ENCODE measurements around the gene SRD5A3.

The SRD5A3 gene

GRCh38 chr4:55386073-55386472 is 40.0 kb downstream of the SRD5A3 start:
- H3K27me3 ChIP-seq (ENCODE audit: control insufficient read depth in 5 of 5, insufficient read depth in 4 of 5, low read length in 5 of 5) = no peaks in the 10 kb centered on the region
- H3K4me1 ChIP-seq (ENCODE audit: control insufficient read depth in 5 of 5, insufficient read depth in 5 of 5, low read length in 5 of 5) = no peaks in the 10 kb centered on the region
- no peak overlapping the region for H3K4me3 ChIP-seq (ENCODE audit: low read depth in 1 of 5, low read length in 5 of 5)
- H3K36me3 ChIP-seq (ENCODE audit: control insufficient read depth in 5 of 5, insufficient read depth in 5 of 5, low read length in 5 of 5) = no peaks in the 10 kb centered on the region
- H3K9ac ChIP-seq (ENCODE audit: low read length in 5 of 5) = no peak overlapping the region
- no peaks in the 10 kb centered on the region for H3K9me3 ChIP-seq (ENCODE audit: control insufficient read depth in 5 of 5, low read length in 5 of 5)
- H3K27ac ChIP-seq (ENCODE audit: low read depth, low read length) = no peak overlapping the region

- Histone ChIP-seq H3K4me3 (ENCODE audit: low read depth in 1 of 5, low read length in 5 of 5) (no peak overlapping the region), H3K27ac (ENCODE audit: low read depth, low read length) (no peak overlapping the region), H3K27me3 (ENCODE audit: control insufficient read depth in 5 of 5, insufficient read depth in 4 of 5, low read length in 5 of 5) (no peaks in the 10 kb centered on the region), H3K9me3 (ENCODE audit: control insufficient read depth in 5 of 5, low read length in 5 of 5) (no peaks in the 10 kb centered on the region), H3K36me3 (ENCODE audit: control insufficient read depth in 5 of 5, insufficient read depth in 5 of 5, low read length in 5 of 5) (no peaks in the 10 kb centered on the region), H3K4me1 (ENCODE audit: control insufficient read depth in 5 of 5, insufficient read depth in 5 of 5, low read length in 5 of 5) (no peaks in the 10 kb centered on the region), H3K9ac (ENCODE audit: low read length in 5 of 5) (no peak overlapping the region)
Measured at GRCh38 chr4:55386840-55387239, 40.8 kb downstream of the SRD5A3 start.

GRCh38 chr4:55393461-55394320 is 47.6 kb downstream of the SRD5A3 start:
- H3K4me1 ChIP-seq (ENCODE audit: control insufficient read depth in 5 of 5, insufficient read depth in 5 of 5, low read length in 5 of 5) = peaks cover 2 to 24% (median 21%) of the 10 kb centered on the region in 5 donors
- H3K9me3 ChIP-seq (ENCODE audit: control insufficient read depth in 5 of 5, low read length in 5 of 5) = no peaks in the 10 kb centered on the region
- H3K4me3 ChIP-seq (ENCODE audit: low read depth in 1 of 5, low read length in 5 of 5) = no peak overlapping the region
- no peaks in the 10 kb centered on the region for H3K36me3 ChIP-seq (ENCODE audit: control insufficient read depth in 5 of 5, insufficient read depth in 5 of 5, low read length in 5 of 5)
- H3K27me3 ChIP-seq (ENCODE audit: control insufficient read depth in 5 of 5, insufficient read depth in 4 of 5, low read length in 5 of 5) = no peaks in the 10 kb centered on the region
- no peak overlapping the region for H3K9ac ChIP-seq (ENCODE audit: low read length in 5 of 5)
- no peak overlapping the region for H3K27ac ChIP-seq (ENCODE audit: low read depth, low read length)

- no peaks in the 10 kb centered on the region for H3K9me3 ChIP-seq (ENCODE audit: control insufficient read depth in 5 of 5, low read length in 5 of 5)
- H3K36me3 ChIP-seq (ENCODE audit: control insufficient read depth in 5 of 5, insufficient read depth in 5 of 5, low read length in 5 of 5) = no peaks in the 10 kb centered on the region
- peak overlapping the region; percentile 62 to 93 (median 81) for H3K4me3 ChIP-seq (ENCODE audit: low read depth in 1 of 5, low read length in 5 of 5)
- H3K27me3 ChIP-seq (ENCODE audit: control insufficient read depth in 5 of 5, insufficient read depth in 4 of 5, low read length in 5 of 5) = no peaks in the 10 kb centered on the region
- peak overlapping the region in 4 of 5 donors; percentile 80 to 98 (median 95) for H3K9ac ChIP-seq (ENCODE audit: low read length in 5 of 5)
- peak overlapping the region; percentile 95 for H3K27ac ChIP-seq (ENCODE audit: low read depth, low read length)
- peaks cover 2 to 33% (median 29%) of the 10 kb centered on the region in 5 donors for H3K4me1 ChIP-seq (ENCODE audit: control insufficient read depth in 5 of 5, insufficient read depth in 5 of 5, low read length in 5 of 5)
Measured at GRCh38 chr4:55395218-55395528, 49.1 kb downstream of the SRD5A3 start.

GRCh38 chr4:55395529-55396307 is 49.7 kb downstream of the SRD5A3 start, which contains the start of gene TMEM165:
TMEM165 (plus strand) TSS chr4:55395957; CDS start chr4:55396190, 233 bp downstream.
- Histone ChIP-seq H3K9me3 (ENCODE audit: control insufficient read depth in 5 of 5, low read length in 5 of 5) (no peaks in the 10 kb centered on the region), H3K4me3 (ENCODE audit: low read depth in 1 of 5, low read length in 5 of 5) (peak within 1 kb of the TSS; percentile 78 to 93 (median 84)), H3K27me3 (ENCODE audit: control insufficient read depth in 5 of 5, insufficient read depth in 4 of 5, low read length in 5 of 5) (no peaks in the 10 kb centered on the region), H3K27ac (ENCODE audit: low read depth, low read length) (peak within 1 kb of the TSS; percentile 95), H3K4me1 (ENCODE audit: control insufficient read depth in 5 of 5, insufficient read depth in 5 of 5, low read length in 5 of 5) (peaks cover 2 to 33% (median 30%) of the 10 kb centered on the region in 5 donors), H3K36me3 (ENCODE audit: control insufficient read depth in 5 of 5, insufficient read depth in 5 of 5, low read length in 5 of 5) (peaks cover 0 to under 1% (median under 1%) of the 10 kb centered on the region in 5 donors), H3K9ac (ENCODE audit: low read length in 5 of 5) (peak within 1 kb of the TSS; percentile 20 to 98 (median 93))

- H3K4me1 ChIP-seq (ENCODE audit: control insufficient read depth in 5 of 5, insufficient read depth in 5 of 5, low read length in 5 of 5) = peaks cover 2 to 39% (median 32%) of the 10 kb centered on the region in 5 donors
- H3K36me3 ChIP-seq (ENCODE audit: control insufficient read depth in 5 of 5, insufficient read depth in 5 of 5, low read length in 5 of 5) = peaks cover 0 to 5% (median 3%) of the 10 kb centered on the region in 5 donors
- peak overlapping the region; percentile 20 to 98 (median 93) for H3K9ac ChIP-seq (ENCODE audit: low read length in 5 of 5)
- peak overlapping the region; percentile 78 to 93 (median 84) for H3K4me3 ChIP-seq (ENCODE audit: low read depth in 1 of 5, low read length in 5 of 5)
- no peaks in the 10 kb centered on the region for H3K9me3 ChIP-seq (ENCODE audit: control insufficient read depth in 5 of 5, low read length in 5 of 5)
- H3K27me3 ChIP-seq (ENCODE audit: control insufficient read depth in 5 of 5, insufficient read depth in 4 of 5, low read length in 5 of 5) = no peaks in the 10 kb centered on the region
- peak overlapping the region; percentile 95 for H3K27ac ChIP-seq (ENCODE audit: low read depth, low read length)
Measured at GRCh38 chr4:55396308-55397125, 50.5 kb downstream of the SRD5A3 start.

GRCh38 chr4:55397126-55397436 is 51.0 kb downstream of the SRD5A3 start:
- H3K4me1 ChIP-seq (ENCODE audit: control insufficient read depth in 5 of 5, insufficient read depth in 5 of 5, low read length in 5 of 5) = peaks cover 2 to 39% (median 32%) of the 10 kb centered on the region in 5 donors
- H3K27ac ChIP-seq (ENCODE audit: low read depth, low read length) = peak overlapping the region; percentile 95
- peak overlapping the region; percentile 20 to 98 (median 93) for H3K9ac ChIP-seq (ENCODE audit: low read length in 5 of 5)

GRCh38 chr4:55397520-55398321 is 51.7 kb downstream of the SRD5A3 start:
- H3K4me3 ChIP-seq (ENCODE audit: low read depth in 1 of 5, low read length in 5 of 5) = peak overlapping the region; percentile 78 to 93 (median 84)
- H3K36me3 ChIP-seq (ENCODE audit: control insufficient read depth in 5 of 5, insufficient read depth in 5 of 5, low read length in 5 of 5) = peaks cover 0 to 5% (median 3%) of the 10 kb centered on the region in 5 donors
- no peaks in the 10 kb centered on the region for H3K9me3 ChIP-seq (ENCODE audit: control insufficient read depth in 5 of 5, low read length in 5 of 5)
- H3K4me1 ChIP-seq (ENCODE audit: control insufficient read depth in 5 of 5, insufficient read depth in 5 of 5, low read length in 5 of 5) = peaks cover 2 to 39% (median 32%) of the 10 kb centered on the region in 5 donors
- H3K9ac ChIP-seq (ENCODE audit: low read length in 5 of 5) = peak overlapping the region; percentile 20 to 98 (median 93)
- peak overlapping the region; percentile 95 for H3K27ac ChIP-seq (ENCODE audit: low read depth, low read length)
- H3K27me3 ChIP-seq (ENCODE audit: control insufficient read depth in 5 of 5, insufficient read depth in 4 of 5, low read length in 5 of 5) = no peaks in the 10 kb centered on the region

More at GRCh38 chr4:55397126-55397436, 51.0 kb downstream of the SRD5A3 start:
- H3K9me3 ChIP-seq (ENCODE audit: control insufficient read depth in 5 of 5, low read length in 5 of 5) = no peaks in the 10 kb centered on the region
- H3K4me3 ChIP-seq (ENCODE audit: low read depth in 1 of 5, low read length in 5 of 5) = peak overlapping the region; percentile 78 to 93 (median 84)
- H3K27me3 ChIP-seq (ENCODE audit: control insufficient read depth in 5 of 5, insufficient read depth in 4 of 5, low read length in 5 of 5) = no peaks in the 10 kb centered on the region
- H3K36me3 ChIP-seq (ENCODE audit: control insufficient read depth in 5 of 5, insufficient read depth in 5 of 5, low read length in 5 of 5) = peaks cover 0 to 5% (median 3%) of the 10 kb centered on the region in 5 donors

- Histone ChIP-seq H3K9me3 (ENCODE audit: control insufficient read depth in 5 of 5, low read length in 5 of 5) (no peaks in the 10 kb centered on the region), H3K27ac (ENCODE audit: low read depth, low read length) (peak overlapping the region; percentile 95), H3K4me1 (ENCODE audit: control insufficient read depth in 5 of 5, insufficient read depth in 5 of 5, low read length in 5 of 5) (peaks cover 2 to 39% (median 32%) of the 10 kb centered on the region in 5 donors), H3K27me3 (ENCODE audit: control insufficient read depth in 5 of 5, insufficient read depth in 4 of 5, low read length in 5 of 5) (no peaks in the 10 kb centered on the region), H3K36me3 (ENCODE audit: control insufficient read depth in 5 of 5, insufficient read depth in 5 of 5, low read length in 5 of 5) (peaks cover under 1 to 7% (median 3%) of the 10 kb centered on the region in 5 donors), H3K9ac (ENCODE audit: low read length in 5 of 5) (peak overlapping the region; percentile 20 to 98 (median 93)), H3K4me3 (ENCODE audit: low read depth in 1 of 5, low read length in 5 of 5) (peak overlapping the region; percentile 57 to 93 (median 84))
Measured at GRCh38 chr4:55398461-55398860, 52.4 kb downstream of the SRD5A3 start.

Data from subcutaneous abdominal adipose tissue (tissue), 5 donors.